Measurements from ENCODE around the gene LIMS1. TPM values are rescaled to one million over a fixed set of nuclear protein-coding genes. Genes with fewer than 3 reads are reported as not detected.

Gene LIMS1
- total RNA-seq, 2 donors from 2014 or later = 82.9 to 90.4 TPM

GRCh38 chr2:108630567-108631405 is 96.5 kb downstream of the LIMS1 start:
- 70% methylated on average over 5 of the region's 5 CpGs for WGBS
- Histone ChIP-seq H3K36me3 (no peaks in the 10 kb centered on the region), H3K4me3 (no peak overlapping the region), H3K4me1 (replicated peaks) (peaks cover 21% of the 10 kb centered on the region), H3K27ac (no peak overlapping the region), H3K27me3 (replicated peaks; ENCODE audit: insufficient read depth) (no peaks in the 10 kb centered on the region), H3K9me3 (no peaks in the 10 kb centered on the region)
- DNase-seq (ENCODE audit: low spot score) = no peak
- intact Hi-C loops (cut with DNase I) = no loop called here
- TF ChIP-seq POLR2AphosphoS5 (IDR thresholded peaks at IDR 0.05) (no peak), POLR2A (IDR thresholded peaks at IDR 0.05) (no peak), CTCF (IDR thresholded peaks at IDR 0.05) (no peak)

- Histone ChIP-seq H3K27me3 (replicated peaks; ENCODE audit: insufficient read depth) (no peaks in the 10 kb centered on the region), H3K27ac (peak overlapping the region; percentile 53 to 60), H3K9me3 (no peaks in the 10 kb centered on the region), H3K4me3 (no peak overlapping the region), H3K36me3 (no peaks in the 10 kb centered on the region), H3K4me1 (replicated peaks) (peaks cover 21% of the 10 kb centered on the region)
- WGBS = 39% methylated on average over 5 of the region's 5 CpGs
- DNase-seq (ENCODE audit: low spot score) = no peak
- TF ChIP-seq POLR2AphosphoS5 (IDR thresholded peaks at IDR 0.05) (no peak), POLR2A (IDR thresholded peaks at IDR 0.05) (no peak), CTCF (IDR thresholded peaks at IDR 0.05) (no peak)
- intact Hi-C loops (cut with DNase I) = no loop called here
Observed at GRCh38 chr2:108632332-108633160, 98.3 kb downstream of the LIMS1 start.

- Histone ChIP-seq H3K9me3 (no peaks in the 10 kb centered on the region), H3K4me1 (replicated peaks) (peaks cover 21% of the 10 kb centered on the region), H3K36me3 (no peaks in the 10 kb centered on the region), H3K4me3 (no peak overlapping the region), H3K27ac (peak overlapping the region; percentile 53 to 60), H3K27me3 (replicated peaks; ENCODE audit: insufficient read depth) (no peaks in the 10 kb centered on the region)
- intact Hi-C loops (cut with DNase I) = no loop called here
- 11% methylated on average over 1 of the region's 1 CpG for WGBS
- DNase-seq (ENCODE audit: low spot score) = no peak
- TF ChIP-seq CTCF (IDR thresholded peaks at IDR 0.05) (peak in 1 of 4 experiments; percentile 1), POLR2AphosphoS5 (IDR thresholded peaks at IDR 0.05) (no peak)
Observed at GRCh38 chr2:108633409-108633808, 99.1 kb downstream of the LIMS1 start.

GRCh38 chr2:108634011-108634410 is 99.7 kb downstream of the LIMS1 start:
- intact Hi-C loops (cut with DNase I) = no loop called here
- Histone ChIP-seq H3K36me3 (no peaks in the 10 kb centered on the region), H3K4me3 (no peak overlapping the region), H3K27me3 (replicated peaks; ENCODE audit: insufficient read depth) (no peaks in the 10 kb centered on the region), H3K9me3 (no peaks in the 10 kb centered on the region), H3K27ac (peak overlapping the region; percentile 53 to 60), H3K4me1 (replicated peaks) (peaks cover 21% of the 10 kb centered on the region)
- DNase-seq (ENCODE audit: low spot score) = no peak
- no peak for TF ChIP-seq POLR2AphosphoS5 (IDR thresholded peaks at IDR 0.05)
- no peak for TF ChIP-seq CTCF (IDR thresholded peaks at IDR 0.05)
- no peak for TF ChIP-seq POLR2A (IDR thresholded peaks at IDR 0.05)

All from prostate gland (tissue), 2 donors.